Activated CD8-positive, alpha-beta T cell treated with anti-CD3 and anti-CD28 coated beads for 36 hours (primary cell): ENCODE measurements around the gene AP4B1. TPM values are rescaled to one million over a fixed set of nuclear protein-coding genes. Genes with fewer than 3 reads are reported as not detected.

Experiments
- ATAC-seq: fragments of 200-7000 bp; cut with Tn5 transposase; one replicate; pipeline ENCODE4 v1.10.0; 2021; ENCODE audit warnings: mild to moderate bottlenecking, moderate library complexity
- CTCF ChIA-PET: fragments of 350-600 bp; sonication (Branson Sonifier 250); formaldehyde crosslinking; loops from one replicate; lab custom pipeline; 2021; ENCODE audit warnings: antibody characterized with exemption; lab: Charles Lee
- POLR2A ChIA-PET: fragments of 350-600 bp; sonication (Branson Sonifier 250); formaldehyde crosslinking; loops from one replicate; lab custom pipeline; 2021; ENCODE audit warnings: antibody characterized with exemption; lab: Charles Lee
- DNase-seq: peaks from one replicate; pipeline ENCODE4 v3.0.0-alpha.2; 2020
- H3K27ac Mint-ChIP-seq: one replicate; pipeline ENCODE4 v1.8.0; 2021; ENCODE audit warnings: mild to moderate bottlenecking, mixed read lengths
- H3K27me3 Mint-ChIP-seq: one replicate; pipeline ENCODE4 v1.8.0; 2021; ENCODE audit warnings: mixed read lengths
- H3K36me3 Mint-ChIP-seq: one replicate; pipeline ENCODE4 v1.8.0; 2021; ENCODE audit warnings: low read depth, mixed read lengths
- H3K4me1 Mint-ChIP-seq: one replicate; pipeline ENCODE4 v1.8.0; 2021; ENCODE audit warnings: low read depth, mixed read lengths
- H3K4me3 Mint-ChIP-seq: one replicate; pipeline ENCODE4 v1.8.0; 2021; ENCODE audit warnings: mild to moderate bottlenecking, moderate library complexity, mixed read lengths
- H3K9me3 Mint-ChIP-seq: one replicate; pipeline ENCODE4 v1.8.0; 2021; ENCODE audit warnings: mixed read lengths
- CTCF ChIP-seq: fragments of 200-600 bp; IDR thresholded peaks from one replicate; pipeline ENCODE4 v1.8.0; 2022; ENCODE audit warnings: antibody characterized with exemption, mild to moderate bottlenecking
- intact Hi-C: fragments of 100-400 bp; cut with micrococcal nuclease; formaldehyde crosslinking; loops from one replicate; pipeline ENCODE4 v1.10.0; 2022
- total RNA-seq, 2 experiments: library from RNA; stranded (reverse); gene quantifications; one replicate each; pipeline ENCODE4 v1.2.3, GENCODE V29; 2021

AP4B1 gene
- total RNA-seq, 2 experiments from 2014 or later: 38.2 to 38.5 TPM

GRCh38 chr1:113947388-113948107, 42.9 kb upstream of the AP4B1 start:
- POLR2A ChIA-PET: interaction anchor here (1.2 to 5.2 kb wide), 3 partner anchors 8 to 135 kb away, joined by 4 to 60 read pairs (median 11); partner anchors contain the start of genes HIPK1 and RSBN1
- CTCF ChIA-PET: interaction anchor here (1.2 to 7.6 kb wide), 8 partner anchors 8 to 399 kb away, joined by 3 to 57 read pairs (median 8); partner anchors contain the start of genes AP4B1, DCLRE1B and HIPK1

GRCh38 chr1:113946678-113947387, 42.2 kb upstream of the AP4B1 start:
- H3K4me3 Mint-ChIP-seq: peak overlapping the region; percentile 48
- H3K27me3 Mint-ChIP-seq: no peaks in the 10 kb centered on the region
- ATAC-seq (peak; percentile 41), DNase-seq (no peak)
- peaks cover 46% of the 10 kb centered on the region for H3K36me3 Mint-ChIP-seq
- ChIA-PET POLR2A (interaction anchor here (0.6 to 5.2 kb wide), 2 partner anchors 15 to 462 kb away, joined by 4 to 60 read pairs; partner anchors contain the start of gene HIPK1), CTCF (interaction anchor here (1.2 to 7.6 kb wide), 7 partner anchors 7 to 400 kb away, joined by 3 to 57 read pairs (median 6); partner anchors contain the start of gene HIPK1)
- H3K9me3 Mint-ChIP-seq: no peaks in the 10 kb centered on the region
- H3K4me1 Mint-ChIP-seq: peaks cover 76% of the 10 kb centered on the region
- peak overlapping the region; percentile 88 for H3K27ac Mint-ChIP-seq
- intact Hi-C loops: loop anchor here (2.0 kb wide), 1 partner anchor 14 kb away; no protein-coding TSS in a partner anchor
- TF ChIP-seq CTCF: no peak

More at GRCh38 chr1:113947388-113948107, 42.9 kb upstream of the AP4B1 start:
- Mint-ChIP-seq H3K4me3 (peak overlapping the region; percentile 48), H3K27me3 (no peaks in the 10 kb centered on the region), H3K27ac (peak overlapping the region; percentile 88), H3K36me3 (peaks cover 43% of the 10 kb centered on the region), H3K9me3 (no peaks in the 10 kb centered on the region), H3K4me1 (peaks cover 76% of the 10 kb centered on the region)
- TF ChIP-seq CTCF: no peak
- intact Hi-C loops: loop anchor here (2.0 kb wide), 1 partner anchor 15 kb away; no protein-coding TSS in a partner anchor
- DNase-seq (no peak), ATAC-seq (peak; percentile 42)

- H3K36me3 Mint-ChIP-seq: peaks cover 46% of the 10 kb centered on the region
These were observed 41.5 kb upstream of the AP4B1 start for GRCh38 chr1:113946112-113946511.

GRCh38 chr1:113945329-113945728, 40.7 kb upstream of the AP4B1 start:
- CTCF ChIA-PET: interaction anchor here (0.7 to 7.6 kb wide), 4 partner anchors 9 to 15 kb away, joined by 4 to 57 read pairs (median 4); partner anchors contain the start of gene HIPK1
- POLR2A ChIA-PET: interaction anchor here (5.2 kb wide), 1 partner anchor 14 kb away, joined by 60 read pairs; the partner anchor contains the start of gene HIPK1
- peaks cover 49% of the 10 kb centered on the region for H3K36me3 Mint-ChIP-seq
- H3K4me3 Mint-ChIP-seq: no peak overlapping the region
- no peaks in the 10 kb centered on the region for H3K27me3 Mint-ChIP-seq
- peaks cover 75% of the 10 kb centered on the region for H3K4me1 Mint-ChIP-seq
- intact Hi-C loops: no loop called here
- peak overlapping the region; percentile 57 for H3K27ac Mint-ChIP-seq
- no peaks in the 10 kb centered on the region for H3K9me3 Mint-ChIP-seq
- DNase-seq (no peak), ATAC-seq (no peak)
- TF ChIP-seq CTCF: no peak

More at GRCh38 chr1:113946112-113946511, 41.5 kb upstream of the AP4B1 start:
- ChIA-PET CTCF (interaction anchor here (1.1 to 7.6 kb wide), 7 partner anchors 7 to 400 kb away, joined by 4 to 57 read pairs (median 6); partner anchors contain the start of gene HIPK1), POLR2A (interaction anchor here (5.2 kb wide), 1 partner anchor 15 kb away, joined by 60 read pairs; the partner anchor contains the start of gene HIPK1)
- H3K9me3 Mint-ChIP-seq: no peaks in the 10 kb centered on the region
- H3K27me3 Mint-ChIP-seq: no peaks in the 10 kb centered on the region
- no peak for TF ChIP-seq CTCF
- peaks cover 73% of the 10 kb centered on the region for H3K4me1 Mint-ChIP-seq
- peak overlapping the region; percentile 88 for H3K27ac Mint-ChIP-seq
- no peak overlapping the region for H3K4me3 Mint-ChIP-seq
- no peak for ATAC-seq
- no peak for DNase-seq
- intact Hi-C loops: loop anchor here (2.0 kb wide), 1 partner anchor 13 kb away; no protein-coding TSS in a partner anchor
